Retina (tissue), 1 donor: ENCODE results near the gene PPIA.
A peak's percentile ranks its signal among the peaks of the same experiment; 100 is the strongest.
"Not testable (repeated sequence)": the region's sequence is repeated elsewhere in the genome, so short reads cannot be mapped to it uniquely, and the experiment has no call there.

Experiments
- DNase-seq: peaks from one replicate; pipeline ENCODE4 v3.0.0-alpha.2; 2016

The PPIA gene

DNA sequence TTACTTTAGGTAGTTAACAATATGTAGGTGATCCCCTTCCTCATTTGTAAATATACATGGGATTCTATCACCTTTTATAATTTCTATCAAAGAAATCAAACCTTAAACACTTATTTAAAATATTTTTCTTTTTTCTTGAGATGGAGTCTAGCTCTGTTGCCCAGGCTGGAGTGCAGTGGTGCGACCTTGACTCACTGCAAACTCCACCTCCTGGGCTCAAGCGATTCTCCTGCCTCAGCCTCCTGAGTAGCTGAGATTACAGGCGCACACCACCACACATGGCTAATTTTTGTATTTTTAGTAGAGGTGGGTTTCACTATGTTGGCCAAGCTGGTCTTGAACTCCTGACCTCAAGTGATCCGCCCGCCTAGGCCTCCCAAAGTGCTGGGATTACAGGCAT lies 47.0 kb downstream of the PPIA start:
- DNase-seq = not testable (repeated sequence)

DNA sequence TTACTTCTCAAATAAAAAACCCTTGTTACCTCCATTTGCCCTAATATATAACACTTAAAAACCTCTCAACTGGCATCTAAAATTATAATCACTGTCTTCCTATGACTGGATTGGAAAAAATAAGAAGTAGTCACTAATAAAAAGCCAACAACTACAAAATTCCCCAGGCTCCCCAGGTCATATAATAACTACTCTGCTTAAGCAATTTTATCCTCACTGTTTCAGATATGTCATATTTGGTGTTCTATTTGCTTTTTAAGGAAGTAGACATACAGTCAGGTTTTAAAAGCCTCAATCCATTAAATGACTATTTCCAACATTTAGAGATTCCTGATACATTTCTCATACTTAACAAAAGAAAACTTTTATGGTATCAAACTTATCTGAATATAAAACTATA lies 49.0 kb downstream of the PPIA start:
- no peak for DNase-seq

DNA sequence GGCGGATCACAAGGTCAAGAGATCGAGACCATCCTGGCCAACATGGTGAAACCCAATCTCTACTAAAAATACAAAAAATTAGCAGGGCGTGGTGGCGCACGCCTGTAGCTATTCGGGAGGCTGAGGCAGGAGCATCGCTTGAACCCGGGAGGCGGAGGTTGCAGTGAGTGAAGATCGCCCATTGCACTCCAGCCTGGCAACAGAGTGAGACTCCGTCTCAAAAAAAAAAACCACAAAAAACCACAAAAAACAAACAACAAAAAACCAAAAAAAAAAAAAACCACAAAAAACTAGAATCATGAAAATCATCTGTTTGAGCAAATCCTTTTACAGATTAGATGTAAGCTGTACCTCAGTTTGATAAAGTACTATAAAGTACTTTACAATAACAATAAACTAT lies 49.9 kb downstream of the PPIA start:
- not testable (repeated sequence) for DNase-seq

DNA sequence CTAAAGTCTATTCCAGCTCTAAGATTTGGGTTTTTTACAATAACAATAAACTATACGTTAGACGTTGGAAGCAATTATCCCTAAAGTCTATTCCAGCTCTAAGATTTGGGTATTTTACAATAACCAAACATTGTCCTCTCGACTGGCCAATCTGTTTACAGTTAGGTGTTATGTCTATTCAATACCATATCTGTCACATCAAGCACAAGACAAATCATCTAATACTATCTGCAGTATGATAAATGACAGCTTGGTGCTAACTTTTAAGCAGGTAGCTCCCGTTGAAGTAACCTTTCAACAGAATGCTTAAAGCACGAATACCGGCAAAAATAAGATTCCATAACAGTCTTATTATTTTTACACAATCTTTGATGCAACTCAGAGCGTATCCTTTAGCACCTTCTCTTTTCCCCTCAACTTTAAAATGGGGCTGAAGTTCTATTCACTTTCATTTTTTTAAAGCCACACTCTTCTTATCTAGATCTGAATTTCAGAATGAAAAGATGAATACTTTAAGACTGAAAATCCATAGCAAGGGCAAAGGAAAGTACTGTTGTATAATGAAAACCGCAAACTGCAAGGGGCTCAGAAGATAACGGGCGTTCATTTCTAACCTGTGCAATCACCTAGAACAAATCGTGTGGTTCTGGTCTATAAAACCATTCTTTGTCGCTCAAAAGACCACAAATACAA lies 50.5 kb downstream of the PPIA start:
- no peak for DNase-seq

DNA sequence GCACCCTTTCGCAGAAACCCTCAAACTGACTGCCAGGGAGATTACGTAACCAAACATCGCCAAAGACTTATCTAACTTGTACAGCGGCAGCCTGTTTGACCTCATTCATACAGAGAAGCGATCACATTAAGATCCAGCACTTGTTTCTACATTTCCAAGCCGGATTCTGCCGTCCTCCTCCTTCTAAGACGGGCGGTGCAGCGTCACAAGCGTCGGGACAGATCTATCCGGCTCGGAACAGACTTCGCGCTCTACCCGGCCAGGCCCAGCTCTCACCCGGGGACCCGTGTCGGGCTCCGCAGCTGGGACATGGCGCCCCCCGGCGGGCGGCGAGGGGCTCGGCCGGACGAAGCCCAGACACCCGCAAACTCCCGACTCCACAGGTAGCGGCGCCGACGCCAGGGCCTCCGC lies 51.0 kb downstream of the PPIA start:
- peak; percentile 93 for DNase-seq

DNA sequence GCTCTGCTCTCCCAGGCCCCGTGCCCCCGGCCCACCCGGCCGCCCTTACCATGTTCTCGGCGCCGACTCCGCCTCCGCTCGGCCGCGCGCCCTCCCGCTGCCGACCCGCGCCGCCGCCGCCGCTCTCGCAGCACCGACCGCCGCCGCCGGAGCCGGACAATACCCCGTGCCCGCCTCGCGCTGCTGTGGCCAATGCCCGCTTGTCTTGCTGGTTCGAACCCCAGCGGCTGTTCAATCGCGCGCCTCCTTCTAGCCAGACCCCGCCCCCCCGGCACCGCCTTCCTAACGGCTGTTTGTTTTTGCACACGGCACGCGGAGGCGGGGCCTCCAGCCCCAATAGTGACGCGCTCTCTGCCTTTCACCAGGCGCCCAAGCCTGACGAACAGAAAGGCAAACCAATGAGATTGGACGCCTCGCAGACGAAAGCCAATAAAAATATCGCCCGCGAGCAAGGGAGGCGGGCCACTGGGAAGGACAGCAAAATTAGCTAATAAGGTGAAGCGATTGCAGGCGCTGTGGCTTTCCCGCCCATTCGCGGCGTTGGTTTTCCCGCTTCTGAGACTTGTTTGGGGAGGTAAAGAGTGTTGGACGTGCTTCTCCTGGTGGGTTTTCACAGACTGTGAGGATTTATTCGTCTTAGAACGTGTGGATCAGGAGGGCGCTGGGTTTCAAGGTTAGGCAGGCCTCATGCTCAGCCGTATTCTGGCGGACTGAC lies 51.6 kb downstream of the PPIA start, which contains the start of gene H2AZ2:
Gene H2AZ2 (minus strand): TSS at position 168 of the 715 bp plus-strand sequence. CDS start 116 bp downstream, at position 52.
- DNase-seq = peak; percentile 100

DNA sequence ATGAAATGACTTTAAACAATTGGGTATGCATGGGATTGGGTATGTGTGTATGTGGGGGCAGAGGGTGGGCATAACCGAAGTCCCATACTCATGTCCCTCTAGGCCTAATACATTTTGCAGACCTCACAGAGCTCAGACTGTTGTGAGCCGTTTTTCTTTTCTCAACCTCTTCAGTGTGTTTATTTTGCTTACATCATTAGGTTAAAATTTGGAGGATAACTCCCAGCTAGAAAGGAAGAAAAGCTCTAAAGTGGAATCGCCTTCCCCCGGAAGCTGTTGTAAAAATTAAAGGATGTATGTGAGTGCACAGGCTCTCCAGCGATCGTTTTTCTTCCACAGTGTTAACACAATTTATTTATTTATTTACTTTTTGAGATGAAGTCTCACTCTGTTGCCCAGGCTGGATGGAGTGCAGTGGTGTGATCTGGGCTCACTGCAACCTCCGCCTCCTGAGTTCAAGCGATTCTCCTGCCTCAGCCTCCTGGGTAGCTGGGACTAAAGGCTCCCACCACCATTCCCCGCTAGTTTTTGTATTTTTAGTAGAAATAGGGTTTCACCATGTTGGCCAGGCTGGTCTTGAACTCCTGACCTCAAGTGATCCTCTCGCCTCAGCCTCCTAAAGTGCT lies 52.9 kb downstream of the PPIA start:
- DNase-seq = no peak

DNA sequence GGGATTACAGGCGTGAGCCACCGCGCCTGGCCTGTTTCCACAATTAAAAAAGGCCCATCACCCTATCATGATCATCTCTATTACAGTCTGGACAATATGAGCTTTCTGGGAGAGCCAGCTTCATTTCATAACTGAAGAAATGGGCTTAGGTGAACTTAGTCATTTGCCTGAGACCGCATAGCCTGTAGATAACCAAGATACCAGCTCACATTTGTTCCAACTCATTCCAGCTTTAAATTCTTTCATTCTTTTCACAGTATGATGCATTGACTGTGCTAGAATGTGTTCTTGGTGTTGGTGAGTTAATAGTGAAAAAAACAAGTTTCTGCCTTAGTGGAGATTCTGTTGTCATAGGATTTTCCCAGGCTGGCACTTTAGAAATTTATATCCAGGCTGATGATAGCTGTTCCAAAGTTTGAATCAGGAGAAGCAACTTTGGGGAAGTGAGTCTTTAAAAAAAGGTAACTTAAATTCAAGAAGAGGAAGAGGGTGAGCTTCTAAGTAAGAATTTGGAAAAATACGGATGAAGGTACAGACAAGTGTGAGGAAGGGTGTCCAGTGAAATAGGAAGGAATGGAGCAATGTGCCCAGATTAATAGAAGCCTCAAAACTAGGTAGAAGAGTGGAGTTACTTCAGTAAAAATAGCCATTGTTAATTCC lies 53.5 kb downstream of the PPIA start:
- no peak for DNase-seq

- DNase-seq = no peak
Measured at GRCh38 chr7:44852590-44852989, 56.1 kb downstream of the PPIA start.
